Measurements from ENCODE around the gene C18orf63.
A peak's percentile ranks its signal among the peaks of the same experiment; 100 is the strongest.
"Not testable (repeated sequence)": the region's sequence is repeated elsewhere in the genome, so short reads cannot be mapped to it uniquely, and the experiment has no call there.

The C18orf63 gene

DNA sequence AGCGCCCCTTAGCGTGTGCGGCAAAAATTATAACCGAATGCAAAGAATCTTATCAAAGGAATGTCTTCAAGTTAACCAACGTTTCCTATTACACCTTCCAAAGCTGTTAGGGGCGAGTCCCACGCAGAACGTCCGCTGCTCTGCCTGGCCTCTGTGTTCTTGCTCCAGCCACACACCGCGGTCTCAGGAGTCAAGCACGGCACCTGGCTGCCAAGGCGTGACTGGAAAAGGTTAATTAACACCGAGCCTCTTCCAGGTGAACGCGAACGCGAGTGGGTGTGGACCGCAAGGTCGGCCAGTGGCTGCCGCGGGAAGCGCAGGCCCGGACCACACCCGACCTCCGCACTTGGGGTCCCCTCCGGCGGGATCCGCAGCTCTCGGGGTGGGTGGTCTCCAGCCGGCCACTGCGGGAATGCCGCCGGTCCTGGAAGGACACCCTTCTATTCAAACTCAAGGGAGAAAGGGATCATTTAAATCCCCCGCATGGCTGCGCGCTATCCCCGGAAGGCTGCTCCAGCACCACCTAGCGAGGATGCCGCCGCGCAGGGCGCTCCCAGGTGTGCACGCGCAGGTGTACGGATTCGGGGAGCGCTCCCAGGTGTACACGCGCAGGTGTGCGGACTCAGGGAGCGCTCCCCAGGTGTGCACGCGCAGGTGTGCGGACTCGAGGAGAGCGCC is 24.7 kb upstream of the C18orf63 start:
- TF ChIP-seq, protein P1, sequence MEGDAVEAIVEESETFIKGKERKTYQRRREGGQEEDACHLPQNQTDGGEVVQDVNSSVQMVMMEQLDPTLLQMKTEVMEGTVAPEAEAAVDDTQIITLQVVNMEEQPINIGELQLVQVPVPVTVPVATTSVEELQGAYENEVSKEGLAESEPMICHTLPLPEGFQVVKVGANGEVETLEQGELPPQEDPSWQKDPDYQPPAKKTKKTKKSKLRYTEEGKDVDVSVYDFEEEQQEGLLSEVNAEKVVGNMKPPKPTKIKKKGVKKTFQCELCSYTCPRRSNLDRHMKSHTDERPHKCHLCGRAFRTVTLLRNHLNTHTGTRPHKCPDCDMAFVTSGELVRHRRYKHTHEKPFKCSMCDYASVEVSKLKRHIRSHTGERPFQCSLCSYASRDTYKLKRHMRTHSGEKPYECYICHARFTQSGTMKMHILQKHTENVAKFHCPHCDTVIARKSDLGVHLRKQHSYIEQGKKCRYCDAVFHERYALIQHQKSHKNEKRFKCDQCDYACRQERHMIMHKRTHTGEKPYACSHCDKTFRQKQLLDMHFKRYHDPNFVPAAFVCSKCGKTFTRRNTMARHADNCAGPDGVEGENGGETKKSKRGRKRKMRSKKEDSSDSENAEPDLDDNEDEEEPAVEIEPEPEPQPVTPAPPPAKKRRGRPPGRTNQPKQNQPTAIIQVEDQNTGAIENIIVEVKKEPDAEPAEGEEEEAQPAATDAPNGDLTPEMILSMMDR (IDR thresholded peaks at IDR 0.05; ENCODE audit: low read depth, low read length) = no peak
- H3K4me3 ChIP-seq (replicated peaks in 1 of 2; ENCODE audit: low read depth in 2 of 2, low read length in 2 of 2) = peak overlapping the region; percentile 95 to 100
- peak in 1 of 2 donors; percentile 37 for DNase-seq (ENCODE audit: low read depth in 2 of 2)

DNA sequence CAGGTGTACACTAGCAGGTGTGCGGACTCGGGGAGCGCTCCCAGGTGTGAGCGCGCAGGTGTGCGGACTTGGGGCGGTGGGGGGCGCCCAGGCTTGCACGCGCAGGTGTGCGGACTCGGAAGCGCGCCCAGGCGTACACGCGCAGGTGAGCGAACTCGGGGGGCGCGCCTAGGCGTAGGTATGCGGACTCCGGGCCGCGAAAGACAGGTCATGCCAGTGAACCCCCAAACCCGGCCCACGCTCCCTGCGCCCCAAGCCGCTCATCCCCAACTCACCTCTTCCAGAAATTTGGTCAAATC is 24.2 kb upstream of the C18orf63 start:
- no peak for DNase-seq (ENCODE audit: low read depth in 2 of 2)
- peak overlapping the region; percentile 95 to 100 for H3K4me3 ChIP-seq (replicated peaks in 1 of 2; ENCODE audit: low read depth in 2 of 2, low read length in 2 of 2)

DNA sequence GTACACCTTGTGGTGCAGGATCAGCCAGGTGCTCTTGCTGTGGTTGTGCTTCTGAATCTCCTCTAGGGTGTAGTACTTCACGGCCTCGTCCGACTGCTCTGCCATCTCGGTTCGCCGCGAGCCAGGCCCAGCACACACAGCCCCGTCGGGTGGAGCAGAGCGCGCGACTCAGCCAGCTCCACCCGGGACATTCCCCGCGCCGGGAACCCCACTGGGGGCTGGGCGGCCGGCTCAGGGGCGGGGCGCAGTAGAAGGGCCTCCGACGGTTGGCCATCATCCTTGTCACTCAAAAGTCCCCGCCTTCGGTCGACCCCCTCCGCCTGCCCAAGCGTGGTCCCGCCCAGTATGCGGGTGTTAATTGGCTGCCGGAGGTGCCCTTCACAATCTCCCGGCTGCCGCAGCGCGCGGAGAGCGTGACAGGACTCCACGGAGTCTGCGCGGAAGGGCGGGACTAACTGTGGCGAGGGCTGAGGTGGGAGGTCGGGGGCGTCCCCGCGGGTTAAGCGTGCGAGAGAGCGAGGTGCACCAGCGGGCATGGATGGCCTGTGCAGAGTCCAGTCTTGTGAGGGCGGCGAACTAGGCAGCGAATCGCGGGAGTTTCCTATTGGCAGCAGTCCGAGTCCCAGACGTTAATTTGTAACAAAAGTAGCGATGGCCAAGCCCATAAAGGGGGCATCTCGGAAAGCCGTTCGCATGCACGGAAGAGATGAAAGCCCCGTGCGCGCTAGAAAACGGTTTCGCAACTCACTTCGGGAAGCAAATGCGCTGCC is 23.7 kb upstream of the C18orf63 start, which contains the start of gene CYB5A:
Gene CYB5A, minus strand, starts transcription at position 193 of the 770 bp plus-strand sequence. Its CDS starts 88 bp downstream, at position 105.
- TF ChIP-seq, protein P1 (IDR thresholded peaks at IDR 0.05; ENCODE audit: low read depth, low read length) = no peak
- DNase-seq (ENCODE audit: low read depth in 2 of 2) = peak; percentile 96 to 98
- H3K4me3 ChIP-seq (replicated peaks in 1 of 2; ENCODE audit: low read depth in 2 of 2, low read length in 2 of 2) = peak within 1 kb of the TSS; percentile 95 to 100

More for the DNA sequence above, 24.2 kb upstream of the C18orf63 start:
- TF ChIP-seq, protein P1 (IDR thresholded peaks at IDR 0.05; ENCODE audit: low read depth, low read length) = no peak

DNA sequence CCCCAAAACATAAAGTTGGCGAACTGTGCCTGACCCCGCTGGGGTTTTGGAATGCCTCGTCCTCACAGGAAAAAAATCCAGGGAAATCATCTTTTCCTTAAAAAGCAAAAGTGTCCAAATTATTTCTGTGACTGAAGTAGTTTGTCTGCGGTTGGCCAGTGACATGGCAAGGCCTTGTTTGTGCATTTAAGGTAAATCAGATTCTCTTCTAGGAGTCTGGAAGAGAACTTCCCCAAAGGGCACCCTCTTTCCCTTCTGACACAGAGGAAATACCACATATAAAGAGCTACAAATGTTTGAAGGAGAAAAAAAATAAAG is 23.1 kb upstream of the C18orf63 start:
- TF ChIP-seq, protein P1 (IDR thresholded peaks at IDR 0.05; ENCODE audit: low read depth, low read length) = no peak
- DNase-seq (ENCODE audit: low read depth in 2 of 2) = no peak
- H3K4me3 ChIP-seq (replicated peaks in 1 of 2; ENCODE audit: low read depth in 2 of 2, low read length in 2 of 2) = peak overlapping the region; percentile 95 to 100

DNA sequence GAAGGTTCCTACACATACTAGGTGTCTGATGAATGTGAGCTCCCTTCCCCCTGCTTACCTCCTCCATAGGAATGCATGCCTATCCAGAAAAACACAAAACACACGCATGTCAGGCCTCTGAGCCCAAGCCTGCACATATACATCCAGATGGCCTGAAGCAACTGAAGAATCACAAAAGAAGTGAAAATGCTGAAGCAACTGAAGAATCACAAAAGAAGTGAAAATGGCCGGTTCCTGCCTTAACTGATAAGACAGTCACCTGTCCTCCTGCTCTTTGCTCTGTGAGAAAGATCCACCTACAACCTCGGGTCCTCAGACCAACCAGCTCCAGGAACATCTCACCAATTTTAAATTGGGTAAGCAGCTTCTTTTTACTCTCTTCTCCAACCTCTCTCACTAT is 22.7 kb upstream of the C18orf63 start:
- DNase-seq (ENCODE audit: low read depth in 2 of 2); H3K4me3 ChIP-seq (replicated peaks in 1 of 2; ENCODE audit: low read depth in 2 of 2, low read length in 2 of 2): not testable (repeated sequence)

DNA sequence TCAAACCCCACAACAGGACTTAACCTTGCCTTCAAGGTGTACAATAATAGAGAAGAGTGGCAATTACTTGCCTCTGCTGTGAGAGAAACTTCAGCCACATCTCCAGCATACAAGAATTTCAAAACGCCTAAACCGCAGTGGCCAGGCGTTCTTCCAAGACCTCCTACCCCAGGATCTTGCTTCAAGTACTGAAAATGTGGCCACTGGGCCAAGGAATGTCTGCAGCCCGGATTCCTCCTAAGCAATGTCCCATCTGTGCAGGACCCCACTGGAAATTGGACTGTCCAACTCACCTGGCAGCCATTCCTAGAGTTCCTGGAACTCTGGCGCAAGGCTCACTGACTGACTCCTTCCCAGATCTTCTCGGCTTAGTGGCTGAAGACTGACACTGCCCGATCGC is 21.1 kb upstream of the C18orf63 start:
- no peak overlapping the region for H3K4me3 ChIP-seq (replicated peaks in 1 of 2; ENCODE audit: low read depth in 2 of 2, low read length in 2 of 2)
- TF ChIP-seq, protein P1 (IDR thresholded peaks at IDR 0.05; ENCODE audit: low read depth, low read length) = no peak
- DNase-seq (ENCODE audit: low read depth in 2 of 2) = peak in 1 of 2 donors; percentile 60

DNA sequence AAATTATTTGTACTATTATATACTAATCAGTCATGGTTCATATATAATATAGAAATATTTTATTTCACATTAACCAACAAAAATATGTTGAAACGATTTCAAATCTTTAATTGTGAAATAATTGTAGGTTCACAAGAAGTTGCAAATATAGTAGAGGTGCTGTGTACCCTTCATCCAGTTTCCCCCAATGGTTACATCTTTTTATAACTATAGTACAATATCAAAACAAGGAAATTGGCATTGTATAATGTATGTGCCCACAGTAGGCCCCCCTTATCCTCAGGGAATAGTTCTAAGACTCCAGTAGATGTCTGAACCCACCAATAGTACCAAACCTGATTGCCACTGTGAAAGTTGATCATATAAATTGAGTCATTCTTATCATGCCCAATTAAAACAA is 16.5 kb upstream of the C18orf63 start:
- no peak for DNase-seq (ENCODE audit: low read depth in 2 of 2)
- no peak overlapping the region for H3K4me3 ChIP-seq (replicated peaks in 1 of 2; ENCODE audit: low read depth in 2 of 2, low read length in 2 of 2)
- TF ChIP-seq, protein P1 (IDR thresholded peaks at IDR 0.05; ENCODE audit: low read depth, low read length) = no peak

Data from cardiac fibroblast (primary cell).